Stimulated activated CD8-positive, alpha-beta memory T cell treated with anti-CD3 and anti-CD28 coated beads, Interleukin-7, amount 100 ng/mL, for 1 hour (primary cell): ENCODE data around the gene C16orf46.

ENCODE experiments used
- DNase-seq, 2 donors: peaks; one replicate each; pipeline ENCODE4 v3.0.0-alpha.2; 2020; ENCODE audit warnings: low read depth in 2 of 2

C16orf46 gene

GRCh38 chr16:81012974-81013373, 64.1 kb downstream of the C16orf46 start:
- no peak for DNase-seq
